PFSK-1 (cell line): Measurements from ENCODE around the gene FOXO4.

Experiments used
- POLR2AphosphoS5 ChIP-seq: IDR thresholded peaks from 2 replicates; pipeline ENCODE4 v1.6.1; 2012; ENCODE audit warnings: low read depth, mild to moderate bottlenecking, control low read depth, low read length, moderate library complexity
- SIN3A ChIP-seq: IDR thresholded peaks from 2 replicates; pipeline ENCODE4 v1.6.1; 2012; ENCODE audit warnings: mild to moderate bottlenecking, low read length, moderate library complexity, borderline replicate concordance; ENCODE audit not compliant: insufficient read depth
- TAF1 ChIP-seq: IDR thresholded peaks from 2 replicates; pipeline ENCODE4 v1.6.1; 2012; ENCODE audit warnings: low read length, control low read depth, borderline replicate concordance; ENCODE audit not compliant: insufficient read depth
- TF ChIP-seq, protein P1 (sequence below), 2 experiments: IDR thresholded peaks; 2 replicates each; pipeline versions ENCODE4 v1.6.1 to v1.8.0; 2011 to 2012; ENCODE audit warnings: low read depth in 2 of 2, low read length in 2 of 2, control low read depth in 1 of 2, inconsistent platforms in 1 of 2, mild to moderate bottlenecking in 1 of 2, moderate library complexity in 1 of 2; ENCODE audit not compliant: insufficient read depth in 1 of 2

DNA sequence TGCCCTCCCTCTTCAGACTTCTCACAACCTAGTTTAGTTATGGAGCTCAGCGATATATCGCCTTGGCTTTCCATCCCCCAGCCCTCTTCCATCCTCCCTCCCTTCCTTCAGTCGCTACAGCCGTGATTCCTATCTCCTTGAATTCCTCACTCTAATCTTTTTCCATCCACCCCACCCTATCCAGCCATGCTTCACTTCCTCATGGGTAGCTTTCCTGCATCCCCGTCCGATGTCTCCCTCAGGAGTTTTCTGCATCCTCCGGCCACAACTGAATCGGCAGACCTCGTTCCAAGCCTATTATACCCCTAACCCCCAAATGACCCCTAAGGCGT, 28.0 kb upstream of the FOXO4 start:
- TF ChIP-seq TAF1 (peak; percentile 28; the same call in 1 of the 2 replicates), SIN3A (no peak), POLR2AphosphoS5 (no peak)
- TF ChIP-seq, protein P1, sequence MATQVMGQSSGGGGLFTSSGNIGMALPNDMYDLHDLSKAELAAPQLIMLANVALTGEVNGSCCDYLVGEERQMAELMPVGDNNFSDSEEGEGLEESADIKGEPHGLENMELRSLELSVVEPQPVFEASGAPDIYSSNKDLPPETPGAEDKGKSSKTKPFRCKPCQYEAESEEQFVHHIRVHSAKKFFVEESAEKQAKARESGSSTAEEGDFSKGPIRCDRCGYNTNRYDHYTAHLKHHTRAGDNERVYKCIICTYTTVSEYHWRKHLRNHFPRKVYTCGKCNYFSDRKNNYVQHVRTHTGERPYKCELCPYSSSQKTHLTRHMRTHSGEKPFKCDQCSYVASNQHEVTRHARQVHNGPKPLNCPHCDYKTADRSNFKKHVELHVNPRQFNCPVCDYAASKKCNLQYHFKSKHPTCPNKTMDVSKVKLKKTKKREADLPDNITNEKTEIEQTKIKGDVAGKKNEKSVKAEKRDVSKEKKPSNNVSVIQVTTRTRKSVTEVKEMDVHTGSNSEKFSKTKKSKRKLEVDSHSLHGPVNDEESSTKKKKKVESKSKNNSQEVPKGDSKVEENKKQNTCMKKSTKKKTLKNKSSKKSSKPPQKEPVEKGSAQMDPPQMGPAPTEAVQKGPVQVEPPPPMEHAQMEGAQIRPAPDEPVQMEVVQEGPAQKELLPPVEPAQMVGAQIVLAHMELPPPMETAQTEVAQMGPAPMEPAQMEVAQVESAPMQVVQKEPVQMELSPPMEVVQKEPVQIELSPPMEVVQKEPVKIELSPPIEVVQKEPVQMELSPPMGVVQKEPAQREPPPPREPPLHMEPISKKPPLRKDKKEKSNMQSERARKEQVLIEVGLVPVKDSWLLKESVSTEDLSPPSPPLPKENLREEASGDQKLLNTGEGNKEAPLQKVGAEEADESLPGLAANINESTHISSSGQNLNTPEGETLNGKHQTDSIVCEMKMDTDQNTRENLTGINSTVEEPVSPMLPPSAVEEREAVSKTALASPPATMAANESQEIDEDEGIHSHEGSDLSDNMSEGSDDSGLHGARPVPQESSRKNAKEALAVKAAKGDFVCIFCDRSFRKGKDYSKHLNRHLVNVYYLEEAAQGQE (IDR thresholded peaks at IDR 0.05; ENCODE audit: insufficient read depth in 1 of 2, low read depth in 2 of 2, low read length in 2 of 2) = no peak
